Spleen (tissue), 7 donors: ENCODE data around the gene RGMA.
A peak's percentile ranks its signal among the peaks of the same experiment; 100 is the strongest.

Source experiments
- POLR2AphosphoS5 ChIP-seq, 3 donors: sonication (generic); formaldehyde crosslinking; IDR thresholded peaks; one replicate each; pipeline ENCODE4 v1.5.1; 2017; ENCODE audit warnings: antibody characterized with exemption in 3 of 3
- TF ChIP-seq, protein P1 (sequence below), 11 experiments: fragments of 200-600 bp in 7 of 11; fragments of 450-650 bp in 4 of 11; sonication (generic) in 4 of 11; IDR thresholded peaks in 8 of 11; conservative IDR thresholded peaks in 3 of 11; 1 replicate in 7 of 11; 2 replicates in 4 of 11; pipeline versions ENCODE4 v1.4.0 to v1.8.0; 2016 to 2021; ENCODE audit warnings: antibody characterized with exemption in 11 of 11, inconsistent platforms in 4 of 11, mild to moderate bottlenecking in 1 of 11
- donor health status: DM: no; HTN: no; CAD: no; lungs with moderate emphysema.
- donor health status: DM: no; HTN: no; CAD: no.
- donor health status: DM: no; HTN: no; CAD: no.

DNA sequence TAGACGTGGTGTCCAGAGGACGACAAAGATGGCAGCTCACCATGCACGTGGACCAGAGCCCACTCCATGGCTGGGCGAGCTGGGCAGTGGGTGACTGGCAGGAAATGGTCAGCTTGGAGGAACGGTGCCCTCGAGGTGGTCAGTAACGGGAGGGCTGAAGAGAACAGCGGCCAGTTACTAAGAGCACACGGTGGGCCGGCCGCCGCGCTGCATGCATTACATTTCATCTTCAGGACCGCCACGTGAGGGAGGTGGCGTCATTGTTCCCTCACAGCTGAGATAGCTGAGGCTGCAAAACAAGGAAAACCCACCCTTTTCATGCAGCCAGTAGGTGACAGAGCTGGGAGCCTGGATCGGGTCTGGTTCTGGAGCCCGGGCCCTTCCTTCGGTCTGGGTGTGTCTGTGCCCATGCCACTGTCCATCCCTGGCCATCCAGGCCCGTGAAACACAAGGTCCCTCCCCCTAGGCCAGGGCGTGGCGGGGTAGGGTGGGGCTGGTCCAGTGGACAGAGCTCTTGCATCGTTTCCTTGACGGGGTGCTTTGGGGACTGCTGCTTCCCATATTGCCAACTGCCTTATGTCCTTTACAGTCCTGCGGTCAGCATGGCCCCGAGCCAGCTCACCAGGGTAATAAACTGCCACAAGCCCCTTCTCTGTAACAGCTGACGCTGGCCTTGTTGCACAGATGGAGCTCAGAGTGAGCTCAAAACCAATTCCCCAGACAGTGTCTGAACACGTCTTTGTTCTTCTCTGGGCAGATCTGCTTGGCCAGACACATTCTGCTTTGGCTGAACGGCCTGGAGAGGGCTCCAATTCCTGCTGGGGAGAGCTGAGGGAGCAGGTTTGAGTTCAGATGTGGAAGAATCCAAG, 51.8 kb downstream of the RGMA start:
- TF ChIP-seq, protein P1, sequence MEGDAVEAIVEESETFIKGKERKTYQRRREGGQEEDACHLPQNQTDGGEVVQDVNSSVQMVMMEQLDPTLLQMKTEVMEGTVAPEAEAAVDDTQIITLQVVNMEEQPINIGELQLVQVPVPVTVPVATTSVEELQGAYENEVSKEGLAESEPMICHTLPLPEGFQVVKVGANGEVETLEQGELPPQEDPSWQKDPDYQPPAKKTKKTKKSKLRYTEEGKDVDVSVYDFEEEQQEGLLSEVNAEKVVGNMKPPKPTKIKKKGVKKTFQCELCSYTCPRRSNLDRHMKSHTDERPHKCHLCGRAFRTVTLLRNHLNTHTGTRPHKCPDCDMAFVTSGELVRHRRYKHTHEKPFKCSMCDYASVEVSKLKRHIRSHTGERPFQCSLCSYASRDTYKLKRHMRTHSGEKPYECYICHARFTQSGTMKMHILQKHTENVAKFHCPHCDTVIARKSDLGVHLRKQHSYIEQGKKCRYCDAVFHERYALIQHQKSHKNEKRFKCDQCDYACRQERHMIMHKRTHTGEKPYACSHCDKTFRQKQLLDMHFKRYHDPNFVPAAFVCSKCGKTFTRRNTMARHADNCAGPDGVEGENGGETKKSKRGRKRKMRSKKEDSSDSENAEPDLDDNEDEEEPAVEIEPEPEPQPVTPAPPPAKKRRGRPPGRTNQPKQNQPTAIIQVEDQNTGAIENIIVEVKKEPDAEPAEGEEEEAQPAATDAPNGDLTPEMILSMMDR (IDR thresholded peaks at IDR 0.05 in 8 of 11, conservative IDR thresholded peaks at IDR 0.05 in 3 of 11) = no peak
- TF ChIP-seq POLR2AphosphoS5 (IDR thresholded peaks at IDR 0.05) = peak in 1 of 3 donors; percentile 56
